GM15510 (cell line): Measurements from ENCODE around the gene ABLIM3.

Source experiments
- POLR2A ChIP-seq: IDR thresholded peaks from 3 replicates; pipeline ENCODE4 v1.6.1; 2011; ENCODE audit warnings: borderline replicate concordance; ENCODE audit not compliant: insufficient read length; ENCODE audit errors: extremely low read depth

The ABLIM3 gene

GRCh38 chr5:149261246-149261645 is 120.0 kb downstream of the ABLIM3 start:
- TF ChIP-seq POLR2A: no peak

GRCh38 chr5:149262315-149262714 is 121.0 kb downstream of the ABLIM3 start:
- TF ChIP-seq POLR2A: no peak

GRCh38 chr5:149264439-149265067 is 123.3 kb downstream of the ABLIM3 start:
- TF ChIP-seq POLR2A: no peak

GRCh38 chr5:149265068-149265465 is 123.8 kb downstream of the ABLIM3 start:
- TF ChIP-seq POLR2A: no peak

- TF ChIP-seq POLR2A: no peak
Observed at GRCh38 chr5:149265597-149265996, 124.3 kb downstream of the ABLIM3 start.

- no peak for TF ChIP-seq POLR2A
Observed at GRCh38 chr5:149267241-149267973, 126.1 kb downstream of the ABLIM3 start.

GRCh38 chr5:149268928-149269557 is 127.8 kb downstream of the ABLIM3 start:
- TF ChIP-seq POLR2A: no peak

GRCh38 chr5:149271195-149271715 is 130.0 kb downstream of the ABLIM3 start:
- TF ChIP-seq POLR2A: no peak

- no peak for TF ChIP-seq POLR2A
Observed at GRCh38 chr5:149271716-149272563, 130.6 kb downstream of the ABLIM3 start, which contains the start of gene AFAP1L1. AFAP1L1 (plus strand) TSS chr5:149271859; CDS start chr5:149271969, 110 bp downstream.

GRCh38 chr5:149273237-149273636 is 131.9 kb downstream of the ABLIM3 start:
- no peak for TF ChIP-seq POLR2A

GRCh38 chr5:149273950-149274349 is 132.7 kb downstream of the ABLIM3 start:
- no peak for TF ChIP-seq POLR2A

- no peak for TF ChIP-seq POLR2A
Observed at GRCh38 chr5:149274939-149275338, 133.6 kb downstream of the ABLIM3 start.

- TF ChIP-seq POLR2A: no peak
Observed at GRCh38 chr5:149277801-149278200, 136.5 kb downstream of the ABLIM3 start.

- TF ChIP-seq POLR2A: no peak
Observed at GRCh38 chr5:149278451-149279210, 137.3 kb downstream of the ABLIM3 start.
